Activated T-cell treated with anti-CD3 and anti-CD28 coated beads for 4 hours (primary cell): ENCODE results near the gene OAS2.

Experiments
- DNase-seq: peaks from one replicate; pipeline ENCODE4 v3.0.0-alpha.2; 2020

OAS2 gene

GRCh38 chr12:113061061-113061694 lies 82.9 kb downstream of the OAS2 start:
- DNase-seq: no peak
